ENCODE measurements around the gene CSMD2.

The CSMD2 gene

DNA sequence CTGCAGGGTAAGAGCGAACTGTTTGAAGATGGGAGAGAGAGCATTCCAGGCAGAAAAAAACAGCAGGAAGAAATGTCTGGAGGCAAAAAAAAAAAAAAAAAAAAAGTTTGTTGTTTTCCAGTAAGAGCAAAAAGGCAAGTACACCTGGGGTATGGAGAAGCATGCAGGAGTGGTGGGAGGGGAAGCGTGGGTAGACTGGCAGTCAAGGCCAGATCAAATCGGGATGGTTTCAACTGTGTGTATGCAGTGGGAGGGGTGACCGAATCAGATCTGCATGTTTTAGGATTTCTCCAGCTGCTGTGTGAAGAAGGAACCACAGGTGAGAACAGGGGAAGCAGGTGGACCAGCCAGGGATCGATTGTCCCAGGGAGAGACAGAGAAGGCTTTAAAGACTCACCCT is 34.7 kb downstream of the CSMD2 start:
- in situ Hi-C loops (cut with HindIII; ENCODE audit: low sequenced_read_pairs) = no loop called here
- H3K4me3 ChIP-seq (ENCODE audit: low read depth, low read length) = no peak overlapping the region
- no peak for DNase-seq (ENCODE audit: low read depth, low spot score)
- TF ChIP-seq, protein P1, sequence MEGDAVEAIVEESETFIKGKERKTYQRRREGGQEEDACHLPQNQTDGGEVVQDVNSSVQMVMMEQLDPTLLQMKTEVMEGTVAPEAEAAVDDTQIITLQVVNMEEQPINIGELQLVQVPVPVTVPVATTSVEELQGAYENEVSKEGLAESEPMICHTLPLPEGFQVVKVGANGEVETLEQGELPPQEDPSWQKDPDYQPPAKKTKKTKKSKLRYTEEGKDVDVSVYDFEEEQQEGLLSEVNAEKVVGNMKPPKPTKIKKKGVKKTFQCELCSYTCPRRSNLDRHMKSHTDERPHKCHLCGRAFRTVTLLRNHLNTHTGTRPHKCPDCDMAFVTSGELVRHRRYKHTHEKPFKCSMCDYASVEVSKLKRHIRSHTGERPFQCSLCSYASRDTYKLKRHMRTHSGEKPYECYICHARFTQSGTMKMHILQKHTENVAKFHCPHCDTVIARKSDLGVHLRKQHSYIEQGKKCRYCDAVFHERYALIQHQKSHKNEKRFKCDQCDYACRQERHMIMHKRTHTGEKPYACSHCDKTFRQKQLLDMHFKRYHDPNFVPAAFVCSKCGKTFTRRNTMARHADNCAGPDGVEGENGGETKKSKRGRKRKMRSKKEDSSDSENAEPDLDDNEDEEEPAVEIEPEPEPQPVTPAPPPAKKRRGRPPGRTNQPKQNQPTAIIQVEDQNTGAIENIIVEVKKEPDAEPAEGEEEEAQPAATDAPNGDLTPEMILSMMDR (IDR thresholded peaks at IDR 0.05; ENCODE audit: low read depth, low read length) = no peak

DNA sequence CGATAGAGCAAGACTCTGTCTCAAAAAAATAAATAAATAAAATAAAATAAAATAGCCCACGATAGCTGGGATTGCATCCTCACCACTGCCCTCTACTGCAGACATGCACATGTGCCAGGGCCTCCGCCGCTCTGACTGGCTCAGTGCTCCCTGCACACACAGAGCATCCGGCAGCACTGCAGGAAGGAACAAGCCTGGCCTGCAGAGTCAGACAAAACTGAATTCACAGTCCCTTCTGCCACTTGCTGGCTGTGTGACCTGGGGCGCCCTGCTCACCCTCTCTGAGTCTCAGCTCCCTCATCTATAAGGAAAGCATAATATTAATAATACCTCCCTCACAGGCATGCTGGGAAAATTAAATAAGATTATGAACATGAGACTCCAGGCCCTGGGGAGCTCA is 35.4 kb downstream of the CSMD2 start:
- TF ChIP-seq, protein P1 (IDR thresholded peaks at IDR 0.05; ENCODE audit: low read depth, low read length) = no peak
- in situ Hi-C loops (cut with HindIII; ENCODE audit: low sequenced_read_pairs) = no loop called here
- no peak for DNase-seq (ENCODE audit: low read depth, low spot score)
- no peak overlapping the region for H3K4me3 ChIP-seq (ENCODE audit: low read depth, low read length)

DNA sequence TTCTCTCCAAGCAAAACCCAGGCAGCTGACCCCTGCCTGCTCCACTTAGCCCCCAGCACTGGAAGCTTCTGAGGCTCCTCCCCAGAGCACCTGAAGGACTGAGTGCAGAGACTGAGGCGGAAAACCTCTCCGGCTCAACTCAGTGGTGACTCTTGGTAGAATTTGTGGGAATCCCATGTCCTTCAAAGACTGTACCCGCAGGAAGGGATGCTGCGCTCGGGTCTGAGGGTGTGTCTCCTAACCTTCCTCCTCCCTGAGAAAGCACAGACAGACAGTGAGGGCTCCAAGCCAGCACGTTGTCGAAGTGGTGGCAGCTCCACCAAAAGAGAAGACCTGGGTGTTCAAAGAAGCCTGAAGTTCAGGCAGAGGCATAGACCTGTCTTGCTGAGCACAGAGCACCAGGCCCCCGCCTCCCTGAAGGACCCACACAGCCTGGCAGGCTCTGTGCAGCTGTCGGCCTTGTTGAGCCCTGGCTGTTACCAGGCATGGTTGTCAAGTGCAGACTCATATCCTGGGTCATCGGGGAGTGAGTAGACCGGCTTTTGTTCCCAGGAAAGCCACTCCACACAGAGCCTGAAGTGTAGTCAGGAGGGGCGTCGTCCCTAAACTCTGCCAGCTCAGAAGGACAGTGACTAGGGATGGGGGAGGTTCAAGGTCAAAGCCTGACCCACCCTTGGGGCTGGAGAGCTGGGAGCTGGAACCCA is 36.7 kb downstream of the CSMD2 start:
- DNase-seq (ENCODE audit: low read depth, low spot score) = peak; percentile 8
- TF ChIP-seq, protein P1 (IDR thresholded peaks at IDR 0.05; ENCODE audit: low read depth, low read length) = no peak
- in situ Hi-C loops (cut with HindIII; ENCODE audit: low sequenced_read_pairs) = no loop called here

DNA sequence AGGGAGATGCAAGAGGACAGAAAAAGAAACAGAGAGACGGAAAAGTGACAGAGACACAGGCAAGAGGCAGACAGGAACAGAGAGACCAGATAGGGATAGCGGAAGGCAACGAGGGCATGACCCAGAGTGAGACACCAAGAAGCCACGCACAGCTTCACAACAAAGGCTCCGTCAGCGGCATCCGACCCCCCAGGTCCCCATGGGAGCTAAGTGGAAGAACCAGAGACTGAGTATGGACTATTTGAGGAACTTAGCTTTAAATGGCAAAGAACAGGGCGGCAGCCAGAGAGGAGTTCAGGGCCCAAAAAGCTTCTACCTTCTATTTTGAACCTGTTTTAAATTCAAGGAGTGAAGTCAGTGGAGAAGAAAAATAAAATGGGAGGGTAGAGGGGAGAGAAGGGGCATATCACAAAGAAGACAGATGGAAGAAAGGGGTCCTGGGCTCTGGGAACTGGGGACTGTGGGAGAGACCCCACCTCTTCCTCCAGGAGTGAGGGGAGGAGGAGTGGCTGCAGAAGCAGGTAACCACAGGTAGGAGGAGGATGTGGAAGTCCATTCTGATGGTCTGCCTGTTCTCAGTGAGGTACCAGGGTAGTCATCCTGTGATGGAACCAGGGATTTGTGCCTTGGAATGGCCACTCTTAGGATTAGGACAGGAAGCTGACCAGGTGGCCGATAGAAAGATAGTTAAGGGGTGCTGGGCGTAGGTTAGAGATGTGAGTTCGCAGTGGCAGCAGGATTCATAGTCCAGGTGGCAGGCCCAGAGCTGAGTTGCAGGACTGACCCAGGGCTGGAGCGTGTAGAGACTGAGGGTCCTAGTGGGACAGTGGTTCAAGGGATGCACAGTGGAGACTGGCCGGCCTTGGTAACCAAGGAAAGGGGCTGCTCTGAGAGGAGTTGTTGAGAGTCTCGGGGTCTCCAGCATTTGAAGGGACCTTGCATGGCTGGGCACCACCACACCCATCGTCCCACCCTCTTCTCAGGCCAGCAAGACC is 37.7 kb downstream of the CSMD2 start:
- no peak for DNase-seq (ENCODE audit: low read depth, low spot score)
- in situ Hi-C loops (cut with HindIII; ENCODE audit: low sequenced_read_pairs) = no loop called here
- TF ChIP-seq, protein P1 (IDR thresholded peaks at IDR 0.05; ENCODE audit: low read depth, low read length) = no peak
- no peak overlapping the region for H3K4me3 ChIP-seq (ENCODE audit: low read depth, low read length)

More for the DNA sequence above, 36.7 kb downstream of the CSMD2 start:
- no peak overlapping the region for H3K4me3 ChIP-seq (ENCODE audit: low read depth, low read length)

DNA sequence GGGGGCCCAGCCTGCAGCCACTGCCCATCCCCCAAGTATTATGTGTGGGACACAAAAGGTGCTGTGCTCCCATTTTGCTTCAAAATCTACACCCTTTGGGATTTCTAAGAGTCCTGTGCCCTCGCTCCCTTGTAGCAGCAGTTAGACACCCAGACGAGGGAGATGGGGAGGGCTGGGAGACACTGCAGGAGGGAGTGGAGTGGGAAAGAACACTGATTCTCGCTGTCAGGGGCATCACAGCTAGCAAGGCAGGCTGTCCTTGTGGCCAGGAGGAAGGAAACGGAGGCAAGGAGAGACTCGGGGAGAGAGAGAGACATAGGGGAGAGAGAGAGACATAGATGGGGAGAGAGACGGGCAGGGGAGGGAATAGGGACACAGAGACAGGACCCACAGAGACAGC is 38.5 kb downstream of the CSMD2 start:
- no peak for DNase-seq (ENCODE audit: low read depth, low spot score)
- TF ChIP-seq, protein P1 (IDR thresholded peaks at IDR 0.05; ENCODE audit: low read depth, low read length) = no peak
- in situ Hi-C loops (cut with HindIII; ENCODE audit: low sequenced_read_pairs) = no loop called here
- no peak overlapping the region for H3K4me3 ChIP-seq (ENCODE audit: low read depth, low read length)

DNA sequence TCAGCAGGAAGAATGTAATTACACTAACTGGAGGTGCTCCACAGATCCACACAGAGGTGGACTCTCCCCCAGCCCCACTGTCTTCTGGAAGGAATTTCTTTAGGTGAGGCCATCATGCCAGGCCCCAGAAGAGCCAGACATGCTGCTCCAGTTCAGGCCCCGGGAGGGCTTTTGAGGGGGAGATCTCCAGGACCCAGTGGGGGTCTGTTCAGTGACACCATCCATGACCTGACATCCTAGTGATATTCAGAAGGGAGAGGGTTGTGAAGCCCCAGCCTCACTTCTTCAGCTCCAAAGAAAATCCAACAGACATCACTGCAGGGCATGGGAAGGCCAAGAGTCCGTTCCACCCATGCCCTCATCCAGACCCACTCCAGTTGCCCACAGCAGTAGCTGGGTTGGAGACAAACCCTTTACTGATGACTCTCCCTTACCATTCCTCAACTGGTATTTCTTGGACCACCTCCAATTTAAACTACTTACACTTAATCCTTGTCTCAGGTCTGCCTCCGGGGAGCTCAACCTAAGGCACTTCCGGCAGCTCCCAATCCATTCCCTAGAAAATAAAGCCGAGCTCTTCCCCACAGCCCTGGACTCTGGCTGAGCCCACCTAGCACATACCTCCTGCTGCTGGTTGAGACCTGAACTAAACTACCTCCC is 39.2 kb downstream of the CSMD2 start:
- in situ Hi-C loops (cut with HindIII; ENCODE audit: low sequenced_read_pairs) = no loop called here
- H3K4me3 ChIP-seq (ENCODE audit: low read depth, low read length) = no peak overlapping the region
- TF ChIP-seq, protein P1 (IDR thresholded peaks at IDR 0.05; ENCODE audit: low read depth, low read length) = no peak

More for the DNA sequence above, 39.2 kb downstream of the CSMD2 start:
- DNase-seq (ENCODE audit: low read depth, low spot score) = peak; percentile 2

Data from astrocyte of the spinal cord (primary cell).